HEK293 (cell line): ENCODE data around the gene P2RX7.

ENCODE experiments used
- CTCF ChIA-PET: fragments of 350-600 bp; formaldehyde crosslinking; extraction: SDS; loops from one replicate; lab custom pipeline; 2021; ENCODE audit warnings: antibody characterized with exemption; lab: Yijun Ruan, JAX
- POLR2A ChIA-PET: fragments of 300-600 bp; formaldehyde crosslinking; extraction: SDS; loops from one replicate; lab custom pipeline; 2020; ENCODE audit warnings: antibody characterized with exemption, inconsistent platforms; lab: Yijun Ruan, JAX
- H3K27ac ChIP-seq: fragments of 200-500 bp; sonication (Bioruptor generic); 2 replicates; pipeline ENCODE4 v1.5.1; 2014; ENCODE audit warnings: low read depth, low read length, control low read depth, inconsistent platforms; ENCODE audit errors: extremely low read depth
- H3K36me3 ChIP-seq, 2 experiments: fragments of 200-500 bp in 1 of 2; sonication (Bioruptor generic) in 1 of 2; 1 replicate in 1 of 2; 2 replicates in 1 of 2; pipeline ENCODE4 v1.5.1; 2014 to 2017; ENCODE audit warnings: inconsistent platforms in 2 of 2, low read length in 2 of 2; ENCODE audit not compliant: control insufficient read depth in 2 of 2, insufficient read depth in 1 of 2
- H3K4me1 ChIP-seq: fragments of 200-500 bp; sonication (Bioruptor generic); 2 replicates; pipeline ENCODE4 v1.5.1; 2014; ENCODE audit warnings: mild to moderate bottlenecking, low read length, inconsistent platforms; ENCODE audit not compliant: control insufficient read depth, insufficient read depth
- H3K4me3 ChIP-seq: 2 replicates; pipeline ENCODE4 v1.5.1; 2011; ENCODE audit warnings: low read depth, mild to moderate bottlenecking, control low read depth, low read length, moderate library complexity
- H3K9me3 ChIP-seq: fragments of 200-500 bp; sonication (Bioruptor generic); 2 replicates; pipeline ENCODE4 v1.5.1; 2014; ENCODE audit warnings: low read depth, low read length, inconsistent platforms; ENCODE audit not compliant: control insufficient read depth, insufficient read depth
- PRDM10 ChIP-seq: fragments of 450-650 bp; formaldehyde crosslinking; IDR thresholded peaks from 2 replicates; pipeline ENCODE4 v1.5.1; 2016; ENCODE audit warnings: missing biosample characterization, missing genetic modification characterization
- PRDM4 ChIP-seq: fragments of 450-650 bp; formaldehyde crosslinking; IDR thresholded peaks from 2 replicates; pipeline ENCODE4 v1.5.1; 2017; ENCODE audit warnings: missing biosample characterization, missing genetic modification characterization
- TRIM28 ChIP-seq: IDR thresholded peaks from 2 replicates; pipeline ENCODE4 v1.6.1; 2011; ENCODE audit warnings: low read length, control low read depth, borderline replicate concordance
- ZEB2 ChIP-seq: fragments of 450-650 bp; formaldehyde crosslinking; IDR thresholded peaks from 2 replicates; pipeline ENCODE4 v1.5.1; 2016; ENCODE audit warnings: missing biosample characterization, missing genetic modification characterization
- ZNF221 ChIP-seq: fragments of 450-650 bp; formaldehyde crosslinking; IDR thresholded peaks from 2 replicates; pipeline ENCODE4 v1.5.1; 2017; ENCODE audit warnings: missing biosample characterization, missing genetic modification characterization, borderline replicate concordance
- ZNF48 ChIP-seq: fragments of 450-650 bp; formaldehyde crosslinking; IDR thresholded peaks from 2 replicates; pipeline ENCODE4 v1.5.1; 2016; ENCODE audit warnings: missing biosample characterization, missing genetic modification characterization
- ZNF623 ChIP-seq: fragments of 450-650 bp; formaldehyde crosslinking; IDR thresholded peaks from 2 replicates; pipeline ENCODE4 v1.5.1; 2016; ENCODE audit warnings: missing biosample characterization, missing genetic modification characterization
- ZNF639 ChIP-seq: fragments of 450-650 bp; formaldehyde crosslinking; IDR thresholded peaks from 2 replicates; pipeline ENCODE4 v1.5.1; 2016; ENCODE audit warnings: missing biosample characterization, missing genetic modification characterization
- ZNF654 ChIP-seq: fragments of 450-650 bp; formaldehyde crosslinking; IDR thresholded peaks from 2 replicates; pipeline ENCODE4 v1.5.1; 2016; ENCODE audit warnings: low read depth, missing biosample characterization, missing genetic modification characterization
- ZNF704 ChIP-seq: fragments of 450-650 bp; formaldehyde crosslinking; IDR thresholded peaks from 2 replicates; pipeline ENCODE4 v1.5.1; 2016; ENCODE audit warnings: missing biosample characterization, missing genetic modification characterization
- ZNF776 ChIP-seq: fragments of 450-650 bp; formaldehyde crosslinking; IDR thresholded peaks from 2 replicates; pipeline ENCODE4 v1.5.0; 2017; ENCODE audit warnings: missing biosample characterization, missing genetic modification characterization, borderline replicate concordance
- ZSCAN23 ChIP-seq: fragments of 450-650 bp; formaldehyde crosslinking; IDR thresholded peaks from 2 replicates; pipeline ENCODE4 v1.5.1; 2016; ENCODE audit warnings: missing biosample characterization, missing genetic modification characterization

The P2RX7 gene

GRCh38 chr12:121110211-121110940 is 22.3 kb upstream of the P2RX7 start (continued):
- TF ChIP-seq PRDM4 (tag by site-specific recombination): no peak
- no peak for TF ChIP-seq ZNF776 (tag by site-specific recombination)
- peak; percentile 50; the same call in 1 of the 2 replicates for TF ChIP-seq ZEB2 (tag by site-specific recombination)
- no peak for TF ChIP-seq ZNF704 (tag by site-specific recombination)
- peak; percentile 91 for TF ChIP-seq PRDM10 (tag by site-specific recombination)
- TF ChIP-seq ZNF48: no peak
- 0 out of 2 replicates have a peak, but pooled peaks have one; percentile 14 for TF ChIP-seq ZNF639 (tag by site-specific recombination)
- no peak for TF ChIP-seq ZSCAN23 (tag by site-specific recombination)
- peak; percentile 96 for TF ChIP-seq ZNF654 (tag by site-specific recombination)

GRCh38 chr12:121111684-121112083 is 21.0 kb upstream of the P2RX7 start:
- CTCF ChIA-PET: interaction anchor here (0.7 to 2.9 kb wide), 5 partner anchors 12 to 107 kb away, joined by 3 to 9 read pairs (median 7); no protein-coding TSS in a partner anchor
- no peaks in the 10 kb centered on the region for H3K9me3 ChIP-seq
- POLR2A ChIA-PET: no interaction called here
- no peak overlapping the region for H3K4me3 ChIP-seq
- TF ChIP-seq ZNF623 (peak; percentile 81), TRIM28 (no peak)
- H3K36me3 ChIP-seq: no peaks in the 10 kb centered on the region
- H3K4me1 ChIP-seq: no peaks in the 10 kb centered on the region
- H3K27ac ChIP-seq: no peak overlapping the region

- no peaks in the 10 kb centered on the region for H3K4me1 ChIP-seq
- TF ChIP-seq ZNF221 (tag by site-specific recombination): no peak
- no peaks in the 10 kb centered on the region for H3K9me3 ChIP-seq
- H3K36me3 ChIP-seq: no peaks in the 10 kb centered on the region
- H3K4me3 ChIP-seq: no peak overlapping the region
- ChIA-PET POLR2A (interaction anchor here (0.7 kb wide), 1 partner anchor 61 kb away, joined by 3 read pairs; no protein-coding TSS in a partner anchor), CTCF (interaction anchor here (0.9 to 2.9 kb wide), 3 partner anchors 11 to 108 kb away, joined by 3 to 9 read pairs (median 7); no protein-coding TSS in a partner anchor)
- H3K27ac ChIP-seq: no peak overlapping the region
Measured at GRCh38 chr12:121112496-121112895, 20.2 kb upstream of the P2RX7 start.
